Vagina (tissue), 2 donors: ENCODE data around the gene REXO1. TPM values are rescaled to one million over a fixed set of nuclear protein-coding genes. Genes with fewer than 3 reads are reported as not detected.
A peak's percentile ranks its signal among the peaks of the same experiment; 100 is the strongest.

ENCODE experiments used
- DNase-seq, 2 donors: peaks; one replicate each; pipeline ENCODE4 v3.0.0-alpha.2; 2017; ENCODE audit errors: extremely low spot score in 2 of 2
- H3K27ac ChIP-seq: fragments of 200-600 bp; sonication (generic); one replicate; pipeline ENCODE4 v1.5.1; 2019
- H3K27me3 ChIP-seq: fragments of 200-600 bp; sonication (generic); one replicate; pipeline ENCODE4 v1.5.1; 2019
- H3K36me3 ChIP-seq, 2 donors: fragments of 200-600 bp; sonication (generic); one replicate each; pipeline ENCODE4 v1.5.1; 2017 to 2019
- H3K4me1 ChIP-seq: fragments of 200-600 bp; sonication (generic); one replicate; pipeline ENCODE4 v1.5.1; 2019
- H3K4me3 ChIP-seq, 2 donors: fragments of 200-600 bp; sonication (generic); 1 replicate in 1 of 2; 2 replicates in 1 of 2; pipeline ENCODE4 v1.5.1; 2016 to 2019
- H3K9me3 ChIP-seq: fragments of 200-600 bp; sonication (generic); one replicate; pipeline ENCODE4 v1.5.1; 2019
- CTCF ChIP-seq, 3 experiments: fragments of 450-650 bp in 2 of 3; fragments of 200-600 bp in 1 of 3; sonication (generic) in 1 of 3; IDR thresholded peaks; one replicate each; pipeline ENCODE4 v1.5.1; 2017 to 2019; ENCODE audit warnings: antibody characterized with exemption in 3 of 3, mild to moderate bottlenecking in 2 of 3, moderate library complexity in 2 of 3
- POLR2A ChIP-seq, 2 donors: fragments of 450-650 bp; IDR thresholded peaks; one replicate each; pipeline ENCODE4 v1.6.1; 2017; ENCODE audit warnings: antibody characterized with exemption in 2 of 2, mild to moderate bottlenecking in 2 of 2, moderate library complexity in 2 of 2
- POLR2AphosphoS5 ChIP-seq, 2 donors: sonication (generic); formaldehyde crosslinking; IDR thresholded peaks; one replicate each; pipeline ENCODE4 v1.9.0; 2017; ENCODE audit warnings: antibody characterized with exemption in 2 of 2, mild to moderate bottlenecking in 2 of 2, low read depth in 1 of 2; ENCODE audit not compliant: insufficient read depth in 1 of 2
- intact Hi-C: fragments of 100-400 bp; cut with DNase I; formaldehyde crosslinking; loops from one replicate; pipeline ENCODE4 v1.15.1; 2023
- total RNA-seq: library from RNA; depleted of rRNA; stranded (reverse); fragments of >200 nt; gene quantifications from one replicate; pipeline ENCODE4 v1.2.3, GENCODE V29; 2016

The REXO1 gene
- total RNA-seq, 1 donor from 2014 or later: 19.9 TPM

DNA sequence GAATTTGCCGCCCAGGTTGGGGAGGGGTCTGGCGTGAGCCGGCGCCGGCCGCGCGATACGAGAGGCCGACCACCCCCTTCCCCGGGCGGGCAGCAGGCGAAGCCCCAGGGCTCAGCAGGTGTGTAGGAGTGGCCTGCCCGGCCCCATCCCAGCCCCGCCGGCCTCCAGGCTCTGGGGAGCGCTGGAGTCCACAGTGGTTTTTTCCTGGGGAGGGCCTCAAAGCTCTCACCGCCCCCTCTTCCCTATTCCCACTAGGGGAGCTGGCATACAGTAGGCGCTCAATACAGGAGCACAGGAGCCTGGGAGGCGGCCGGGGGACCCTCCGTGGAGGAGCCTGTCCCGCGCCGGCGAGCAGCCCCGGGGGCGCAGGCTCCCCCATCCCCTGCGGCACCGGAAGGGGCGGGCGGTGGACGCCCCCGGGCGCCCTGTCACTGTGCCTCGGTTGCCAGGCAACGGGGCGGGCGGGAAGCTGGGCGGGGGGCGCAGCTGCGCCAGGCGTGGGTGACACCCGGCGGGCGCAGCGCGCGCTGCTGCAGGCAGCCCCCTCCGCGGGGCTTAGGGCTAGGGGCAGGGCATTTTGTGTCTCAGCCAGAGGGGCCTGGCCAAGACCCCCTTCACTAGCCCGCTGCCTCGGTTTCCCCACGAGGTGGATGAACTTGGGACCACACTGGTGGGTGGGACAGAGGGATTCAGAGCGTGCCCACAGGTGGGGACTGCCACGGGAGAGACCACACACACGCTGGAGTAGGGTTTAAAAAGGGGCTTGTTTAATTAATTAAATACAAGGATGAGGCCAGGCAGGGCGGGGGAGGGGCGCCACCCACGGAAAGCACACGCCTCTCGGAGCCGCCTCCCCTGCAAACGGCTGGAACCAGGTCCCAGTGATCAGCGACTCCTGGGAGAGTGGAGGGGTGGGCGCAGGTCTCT, 3.6 kb upstream of the REXO1 start:
- no peak for DNase-seq
- H3K36me3 ChIP-seq: no peaks in the 10 kb centered on the region
- intact Hi-C loops: no loop called here
- H3K4me3 ChIP-seq: no peak overlapping the region
- no peaks in the 10 kb centered on the region for H3K9me3 ChIP-seq
- no peaks in the 10 kb centered on the region for H3K27me3 ChIP-seq
- H3K27ac ChIP-seq: no peak overlapping the region
- H3K4me1 ChIP-seq: peaks cover 63% of the 10 kb centered on the region
- TF ChIP-seq POLR2A (IDR thresholded peaks at IDR 0.05): no peak
- TF ChIP-seq POLR2AphosphoS5 (IDR thresholded peaks at IDR 0.05; ENCODE audit: insufficient read depth in 1 of 2, low read depth in 1 of 2): no peak
- no peak for TF ChIP-seq CTCF (IDR thresholded peaks at IDR 0.05)

DNA sequence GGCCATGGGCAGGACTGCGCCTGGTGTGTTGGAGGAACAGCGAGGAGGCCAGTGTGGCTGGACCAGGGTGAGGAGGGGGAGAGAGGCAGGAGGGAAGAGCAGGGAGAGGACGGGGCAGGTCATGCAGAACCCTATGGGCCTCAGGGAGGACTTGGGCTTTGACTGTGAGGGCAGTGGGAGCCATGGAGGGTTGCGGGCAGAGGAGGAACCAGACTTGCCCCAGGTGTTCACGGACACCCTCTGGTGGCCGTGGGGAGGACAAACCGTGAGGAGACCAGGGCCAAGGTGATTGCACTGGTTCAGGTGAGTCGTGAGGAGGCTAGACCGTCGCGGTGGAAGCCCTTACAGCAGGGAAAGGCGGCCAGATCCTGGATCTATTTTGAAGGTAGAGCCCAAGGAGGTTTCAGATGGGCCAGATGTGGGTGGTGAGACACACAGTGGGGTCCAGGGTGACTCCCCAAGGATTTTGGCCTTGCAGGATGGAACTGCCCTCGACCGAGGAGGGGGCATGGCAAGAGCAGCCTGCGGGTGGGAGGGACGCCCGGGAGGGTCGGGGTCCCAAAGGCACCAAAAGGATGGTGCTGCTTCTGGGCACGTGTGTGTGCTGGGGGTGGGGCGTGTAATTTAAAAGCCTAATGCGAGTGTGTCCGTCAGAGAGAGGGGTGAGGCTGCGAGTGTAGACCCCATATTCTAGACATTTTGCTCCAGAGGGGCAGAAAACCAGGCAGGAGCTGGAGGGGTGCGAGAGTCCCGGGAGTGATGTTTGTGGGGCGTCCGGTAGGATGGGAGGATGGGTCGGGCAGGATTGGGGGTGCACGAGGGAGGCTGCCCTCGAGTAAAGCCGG, 2.7 kb upstream of the REXO1 start:
- Histone ChIP-seq H3K4me1 (peaks cover 63% of the 10 kb centered on the region), H3K36me3 (no peaks in the 10 kb centered on the region)
- intact Hi-C loops: no loop called here

DNA sequence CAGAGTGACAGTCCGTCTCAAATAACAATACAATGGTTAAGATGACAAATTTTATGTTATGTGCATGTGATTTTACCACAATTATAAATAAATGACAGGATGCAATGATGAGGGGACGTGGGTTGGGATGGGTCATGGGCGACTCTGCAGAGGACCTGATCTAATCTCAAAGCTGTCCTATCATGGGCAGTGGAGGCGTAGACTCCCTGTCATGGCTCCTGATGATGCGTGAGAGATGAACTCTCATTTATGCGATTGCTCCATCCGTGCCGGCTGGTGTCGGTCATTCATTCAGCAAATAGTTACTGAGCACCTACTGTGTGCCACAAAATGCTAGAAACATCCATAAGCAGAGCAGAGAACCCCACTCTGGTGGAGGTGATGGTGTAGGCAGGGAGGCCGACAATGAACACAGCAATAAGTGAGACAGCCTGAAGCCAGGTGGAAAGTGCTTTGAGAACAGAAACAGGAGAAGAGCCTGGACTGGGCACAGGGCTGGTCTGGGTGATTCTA, 1.7 kb upstream of the REXO1 start:
- no peak for TF ChIP-seq POLR2AphosphoS5 (IDR thresholded peaks at IDR 0.05; ENCODE audit: insufficient read depth in 1 of 2, low read depth in 1 of 2)
- intact Hi-C loops: no loop called here
- Histone ChIP-seq H3K36me3 (no peaks in the 10 kb centered on the region), H3K27ac (no peak overlapping the region), H3K27me3 (no peaks in the 10 kb centered on the region), H3K4me1 (peaks cover 63% of the 10 kb centered on the region), H3K9me3 (no peaks in the 10 kb centered on the region), H3K4me3 (no peak overlapping the region)
- DNase-seq: no peak

More for the DNA sequence above, 2.7 kb upstream of the REXO1 start:
- Histone ChIP-seq H3K4me3 (no peak overlapping the region), H3K27me3 (no peaks in the 10 kb centered on the region), H3K9me3 (no peaks in the 10 kb centered on the region), H3K27ac (no peak overlapping the region)
- DNase-seq: no peak
- TF ChIP-seq POLR2A (IDR thresholded peaks at IDR 0.05) (no peak), CTCF (IDR thresholded peaks at IDR 0.05) (no peak)

DNA sequence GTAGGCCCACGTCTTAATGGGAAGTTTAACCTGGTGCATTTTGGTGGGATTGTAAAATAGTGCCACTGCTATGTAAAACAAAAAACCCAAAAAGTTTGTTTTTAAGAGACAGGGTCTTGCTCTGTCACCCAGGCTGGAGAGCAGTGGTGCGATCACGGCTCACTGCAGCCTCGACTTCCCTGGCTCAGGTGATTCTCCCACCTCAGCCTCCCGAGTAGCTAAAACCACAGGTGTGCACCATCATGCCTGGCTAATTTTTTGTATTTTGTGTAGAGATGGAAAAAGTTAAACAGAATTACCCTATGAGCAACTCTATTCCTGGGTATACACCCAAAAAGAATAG, 820 bp upstream of the REXO1 start:
- Histone ChIP-seq H3K27me3 (no peaks in the 10 kb centered on the region), H3K9me3 (no peaks in the 10 kb centered on the region), H3K36me3 (no peaks in the 10 kb centered on the region), H3K4me3 (no peak overlapping the region), H3K4me1 (peaks cover 63% of the 10 kb centered on the region), H3K27ac (no peak overlapping the region)
- no peak for DNase-seq
- TF ChIP-seq POLR2AphosphoS5 (IDR thresholded peaks at IDR 0.05; ENCODE audit: insufficient read depth in 1 of 2, low read depth in 1 of 2) (no peak), POLR2A (IDR thresholded peaks at IDR 0.05) (no peak), CTCF (IDR thresholded peaks at IDR 0.05) (no peak)
- intact Hi-C loops: no loop called here

DNA sequence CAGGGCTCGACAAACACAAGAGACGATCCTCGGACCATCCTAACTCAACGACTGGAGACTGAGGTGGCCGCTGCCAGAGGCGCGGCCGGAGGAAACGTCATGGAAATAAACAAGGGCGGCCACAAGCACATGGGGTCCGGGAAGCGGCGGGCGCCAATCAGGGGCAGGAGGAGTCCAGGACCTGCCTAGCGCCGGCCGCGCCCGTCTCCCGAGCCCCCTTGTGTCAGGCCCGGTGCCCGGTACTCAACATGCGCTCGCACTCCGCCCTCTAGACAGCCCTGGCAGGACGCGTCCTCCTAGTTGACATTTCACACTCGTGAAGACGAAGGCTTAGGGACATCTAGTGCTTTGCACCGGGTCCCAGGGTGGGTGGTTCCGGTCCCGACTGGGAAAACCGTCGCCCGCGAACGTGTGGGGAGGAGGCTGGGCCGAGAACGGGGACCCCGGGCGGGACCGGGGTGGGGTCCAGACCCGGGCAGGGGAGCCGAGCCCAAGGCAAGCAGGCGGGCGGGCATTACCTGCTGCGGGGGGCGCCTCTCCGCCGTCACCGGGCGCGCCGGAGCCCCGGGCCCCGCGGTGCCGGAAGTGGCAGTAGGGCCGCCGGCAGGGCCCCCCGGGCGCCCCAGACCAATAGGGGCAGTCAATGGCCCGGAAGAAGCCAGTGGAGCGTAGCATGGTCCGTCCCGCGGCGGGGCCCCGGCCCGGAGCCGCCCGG, 442 bp downstream of the REXO1 start:
- Histone ChIP-seq H3K36me3 (no peaks in the 10 kb centered on the region), H3K27ac (peak overlapping the region; percentile 98), H3K9me3 (no peaks in the 10 kb centered on the region), H3K27me3 (no peaks in the 10 kb centered on the region), H3K4me3 (peak overlapping the region; percentile 88 to 97), H3K4me1 (peaks cover 63% of the 10 kb centered on the region)
- intact Hi-C loops: no loop called here
- DNase-seq: no peak
- TF ChIP-seq POLR2A (IDR thresholded peaks at IDR 0.05) (no peak), CTCF (IDR thresholded peaks at IDR 0.05) (no peak), POLR2AphosphoS5 (IDR thresholded peaks at IDR 0.05; ENCODE audit: insufficient read depth in 1 of 2, low read depth in 1 of 2) (no peak)
